Hepatocyte (in vitro differentiated cells): ENCODE measurements around the gene INTU.

Source experiments
- CTCF ChIP-seq: fragments of 200-600 bp; sonication (generic); IDR thresholded peaks from 2 replicates; pipeline ENCODE4 v1.5.1; 2016; ENCODE audit warnings: antibody characterized with exemption, mild to moderate bottlenecking; ENCODE audit not compliant: poor library complexity
- EZH2 ChIP-seq: fragments of 200-600 bp; sonication (generic); IDR thresholded peaks from 2 replicates; pipeline ENCODE4 v1.6.1; 2016; ENCODE audit warnings: antibody characterized with exemption, mild to moderate bottlenecking, borderline replicate concordance
- EZH2phosphoT487 ChIP-seq: fragments of 200-600 bp; sonication (generic); IDR thresholded peaks from one replicate; pipeline ENCODE4 v1.6.1; 2018; ENCODE audit warnings: antibody characterized with exemption, mild to moderate bottlenecking, low read depth, moderate library complexity; ENCODE audit not compliant: unreplicated experiment, severe bottlenecking

DNA sequence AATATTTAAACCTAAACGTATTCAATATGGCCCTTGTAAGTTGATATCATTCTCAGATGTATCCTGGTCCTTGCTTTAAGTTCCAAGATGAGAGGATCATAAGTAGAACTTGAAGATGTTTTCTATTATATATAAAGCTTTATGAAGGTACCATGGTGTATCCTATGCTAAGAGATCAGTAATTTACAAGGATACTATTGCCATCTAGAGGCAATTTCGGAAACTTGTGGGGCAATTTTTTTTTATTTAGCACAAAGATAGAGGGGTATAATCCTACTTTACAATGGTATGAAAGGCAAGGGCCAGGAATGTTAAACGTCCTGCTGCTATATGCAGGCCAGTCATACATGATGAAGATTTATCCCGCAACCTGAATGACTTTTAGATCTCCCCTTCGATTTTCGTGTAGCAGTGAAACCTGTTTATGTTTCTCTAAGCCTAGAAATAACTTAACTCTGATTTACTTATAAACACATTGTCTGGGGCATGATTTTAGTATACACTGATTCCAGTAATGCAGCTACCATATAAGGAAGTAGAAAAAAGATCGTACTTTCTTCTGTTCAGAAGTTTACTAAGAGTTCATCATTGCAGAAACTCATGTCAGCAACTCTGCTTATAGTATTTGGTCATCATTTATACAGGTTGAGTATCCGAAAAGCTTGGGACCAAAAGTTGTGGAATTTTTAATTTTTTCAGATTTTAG is 100.0 kb downstream of the INTU start:
- TF ChIP-seq CTCF (peak; percentile 67), EZH2 (no peak), EZH2phosphoT487 (no peak)
